B cell (primary cell): Measurements from ENCODE around the gene DOCK1. TPM values are rescaled to one million over a fixed set of nuclear protein-coding genes. Genes with fewer than 3 reads are reported as not detected.

Experiments used
- ATAC-seq: fragments of 200-7000 bp; cut with Tn5 transposase; one replicate; pipeline ENCODE4 v1.10.0; 2021; ENCODE audit warnings: low read depth, mild to moderate bottlenecking, moderate number of reproducible peaks, moderate library complexity
- CTCF ChIA-PET: fragments of 350-600 bp; sonication (Branson Sonifier 250); formaldehyde crosslinking; loops from one replicate; lab custom pipeline; 2021; ENCODE audit warnings: antibody characterized with exemption, inconsistent platforms; lab: Charles Lee
- POLR2A ChIA-PET: fragments of 350-600 bp; sonication (Branson Sonifier 250); formaldehyde crosslinking; loops from one replicate; lab custom pipeline; 2021; ENCODE audit warnings: antibody characterized with exemption; lab: Charles Lee
- DNase-seq: peaks from one replicate; pipeline ENCODE4 v3.0.0; 2013
- H2AFZ ChIP-seq: 2 replicates; pipeline ENCODE4 v1.6.1; 2012; ENCODE audit warnings: mild to moderate bottlenecking, low read depth, low read length; ENCODE audit not compliant: insufficient read depth, poor library complexity, severe bottlenecking
- H3K27ac ChIP-seq, 2 donors: 1 replicate in 1 of 2; 2 replicates in 1 of 2; pipeline ENCODE4 v1.5.1; 2012 to 2013; ENCODE audit warnings: low read length in 2 of 2, mild to moderate bottlenecking in 2 of 2, moderate library complexity in 1 of 2
- H3K27me3 ChIP-seq, 4 experiments: fragments of 200-600 bp in 1 of 4; sonication (generic) in 1 of 4; replicated peaks in 1 of 4; 1 replicate in 2 of 4; 2 replicates in 2 of 4; pipeline versions ENCODE4 v1.6.1 to v1.7.0; 2013 to 2016; ENCODE audit warnings: low read length in 3 of 4, mild to moderate bottlenecking in 2 of 4, mixed read lengths in 1 of 4, moderate library complexity in 1 of 4; ENCODE audit not compliant: insufficient read depth in 4 of 4, control insufficient read depth in 3 of 4; ENCODE audit errors: control extremely low read depth in 1 of 4
- H3K36me3 ChIP-seq, 2 experiments: replicated peaks in 1 of 2; 1 replicate in 1 of 2; 2 replicates in 1 of 2; pipeline versions ENCODE4 v1.6.1 to v1.7.1; 2013; ENCODE audit warnings: low read length in 1 of 2; ENCODE audit not compliant: insufficient read depth in 2 of 2, control insufficient read depth in 1 of 2; ENCODE audit errors: control extremely low read depth in 1 of 2, extremely low read depth in 1 of 2
- H3K4me1 ChIP-seq, 2 donors: fragments of 200-600 bp in 1 of 2; sonication (generic) in 1 of 2; 1 replicate in 1 of 2; 2 replicates in 1 of 2; pipeline versions ENCODE4 v1.5.1 to v1.6.1; 2013 to 2017; ENCODE audit warnings: low read length in 2 of 2; ENCODE audit not compliant: control insufficient read depth in 2 of 2, insufficient read depth in 2 of 2
- H3K4me2 ChIP-seq: replicated peaks from 2 replicates; pipeline ENCODE3; 2012; ENCODE audit warnings: mild to moderate bottlenecking, low read depth, low read length; ENCODE audit not compliant: poor library complexity, severe bottlenecking
- H3K4me3 ChIP-seq, 5 experiments: fragments of 200-600 bp in 1 of 5; sonication (generic) in 1 of 5; 1 replicate in 3 of 5; 2 replicates in 2 of 5; pipeline versions ENCODE4 v1.5.1 to v1.7.0; 2011 to 2016; ENCODE audit warnings: low read length in 4 of 5, mild to moderate bottlenecking in 4 of 5, low read depth in 2 of 5, control low read depth in 1 of 5, moderate library complexity in 1 of 5; ENCODE audit not compliant: insufficient read depth in 1 of 5; ENCODE audit errors: control extremely low read depth in 1 of 5, extremely low read depth in 1 of 5
- H3K79me2 ChIP-seq: fragments of 200-600 bp; sonication (generic); one replicate; pipeline ENCODE4 v1.6.0; 2016; ENCODE audit warnings: low read length; ENCODE audit not compliant: control insufficient read depth, insufficient read depth
- H3K9ac ChIP-seq: fragments of 200-600 bp; sonication (generic); 2 replicates; pipeline ENCODE4 v1.6.1; 2017; ENCODE audit warnings: mild to moderate bottlenecking, low read length, moderate library complexity
- H3K9me3 ChIP-seq, 3 donors: one replicate each; pipeline versions ENCODE4 v1.6.1 to v1.7.1; 2013; ENCODE audit warnings: low read length in 2 of 3; ENCODE audit not compliant: control insufficient read depth in 2 of 3, insufficient read depth in 1 of 3; ENCODE audit errors: control extremely low read depth in 1 of 3
- H4K20me1 ChIP-seq: 2 replicates; pipeline ENCODE4 v1.6.0; 2012; ENCODE audit warnings: mild to moderate bottlenecking, low read length; ENCODE audit not compliant: insufficient read depth, control insufficient read depth, poor library complexity, severe bottlenecking
- H3K27ac Mint-ChIP-seq: one replicate; pipeline ENCODE4 v1.8.0; 2021; ENCODE audit warnings: mixed read lengths
- H3K27me3 Mint-ChIP-seq: one replicate; pipeline ENCODE4 v1.8.0; 2021; ENCODE audit warnings: mixed read lengths
- H3K4me1 Mint-ChIP-seq: one replicate; pipeline ENCODE4 v1.8.0; 2021; ENCODE audit warnings: mixed read lengths
- H3K4me3 Mint-ChIP-seq: one replicate; pipeline ENCODE4 v1.8.0; 2021; ENCODE audit warnings: mixed read lengths
- H3K9me3 Mint-ChIP-seq: one replicate; pipeline ENCODE4 v1.8.0; 2022; ENCODE audit warnings: mixed read lengths; ENCODE audit not compliant: insufficient read depth
- CTCF ChIP-seq: fragments of 200-600 bp; IDR thresholded peaks from one replicate; pipeline ENCODE4 v1.8.0; 2022; ENCODE audit warnings: antibody characterized with exemption, mild to moderate bottlenecking
- EZH2 ChIP-seq: IDR thresholded peaks from 2 replicates; pipeline ENCODE4 v1.6.1; 2012; ENCODE audit warnings: borderline replicate concordance, low read depth, mild to moderate bottlenecking, moderate library complexity, low read length; ENCODE audit not compliant: insufficient read depth, poor library complexity, severe bottlenecking
- WGBS: methylation state at CpG from one replicate; pipeline ENCODE4 v1.1.5; 2013; ENCODE audit warnings: missing lambda C conversion rate; ENCODE audit not compliant: insufficient coverage; 5-methylcytosine and 5-hydroxymethylcytosine counted together
- intact Hi-C: fragments of 100-400 bp; cut with micrococcal nuclease; formaldehyde crosslinking; loops from one replicate; pipeline ENCODE4 v1.10.0; 2022
- polyA plus RNA-seq: library from polyadenylated mRNA; depleted of rRNA; stranded (reverse); fragments of >200 nt; gene quantifications from 2 replicates; pipeline ENCODE4 v1.2.3, GENCODE V29; 2012
- total RNA-seq, 2 donors: library from RNA; stranded (reverse); fragments of 120-200 nt in 1 of 2; gene quantifications; 1 replicate in 1 of 2; 2 replicates in 1 of 2; pipeline versions ENCODE4 v1.2.3 to v1.2.4, GENCODE V29; 2013 to 2022

Gene DOCK1
- total and polyA plus RNA-seq, 2 donors (not counting 1 experiment from before 2014, with no cell fraction given), result not detected

DNA sequence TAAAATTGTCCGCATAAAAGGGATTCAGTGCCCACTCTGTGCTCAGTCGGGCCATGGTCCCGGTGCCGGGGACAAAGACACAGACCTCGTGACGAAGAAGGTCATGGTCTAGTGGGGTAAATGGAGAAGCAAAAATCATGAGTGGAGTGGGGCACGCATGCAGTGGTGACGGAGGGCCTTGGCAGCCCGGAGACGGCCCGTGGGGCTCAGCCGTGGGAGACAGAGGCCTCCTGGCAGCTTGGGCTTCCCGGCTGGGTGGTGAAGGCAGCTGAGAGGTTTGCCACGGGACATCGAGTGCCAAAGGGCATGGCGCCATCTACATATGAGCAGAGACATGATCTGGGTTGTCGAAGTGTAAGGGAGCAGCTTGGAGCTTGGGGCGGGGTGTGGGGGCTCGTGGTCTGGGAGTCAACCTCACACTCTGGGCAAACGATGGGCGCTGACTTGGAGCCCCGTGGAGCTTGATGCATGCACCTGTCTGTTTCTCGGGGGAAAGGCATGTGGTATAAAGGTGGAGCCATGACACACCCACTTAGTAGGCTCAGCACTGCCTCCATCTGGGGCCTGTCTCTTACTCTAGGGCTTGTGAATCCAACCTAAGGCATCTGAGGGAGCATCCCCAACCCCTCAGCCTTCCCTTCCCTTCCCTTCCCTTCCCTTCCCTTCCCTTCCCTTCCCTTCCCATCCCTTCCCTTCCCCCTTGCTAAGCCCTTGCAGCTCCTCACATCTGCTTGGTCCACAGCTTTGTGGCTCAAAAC is 442.2 kb downstream of the DOCK1 start:
- WGBS, result 89% methylated on average over 21 of the region's 23 CpGs
- ChIA-PET CTCF (no interaction called here), POLR2A (no interaction called here)
- no peak for ATAC-seq
- no peaks in the 10 kb centered on the region for H3K9me3 Mint-ChIP-seq
- Histone ChIP-seq H3K4me3 (no peak overlapping the region), H3K4me2 (no peak overlapping the region), H3K9me3 (peaks cover 0 to 3% (median 0%) of the 10 kb centered on the region in 3 donors), H3K9ac (no peak overlapping the region), H4K20me1 (no peaks in the 10 kb centered on the region), H2AFZ (no peak overlapping the region), H3K27ac (no peak overlapping the region), H3K36me3 (no peaks in the 10 kb centered on the region), H3K79me2 (no peaks in the 10 kb centered on the region), H3K4me1 (no peaks in the 10 kb centered on the region), H3K27me3 (no peaks in the 10 kb centered on the region)
- H3K27me3 Mint-ChIP-seq, result no peaks in the 10 kb centered on the region
- H3K4me1 Mint-ChIP-seq, result no peaks in the 10 kb centered on the region
- TF ChIP-seq EZH2 (no peak), CTCF (no peak)
- no peak overlapping the region for H3K4me3 Mint-ChIP-seq
- intact Hi-C loops, result no loop called here
- no peak for DNase-seq
- no peak overlapping the region for H3K27ac Mint-ChIP-seq

DNA sequence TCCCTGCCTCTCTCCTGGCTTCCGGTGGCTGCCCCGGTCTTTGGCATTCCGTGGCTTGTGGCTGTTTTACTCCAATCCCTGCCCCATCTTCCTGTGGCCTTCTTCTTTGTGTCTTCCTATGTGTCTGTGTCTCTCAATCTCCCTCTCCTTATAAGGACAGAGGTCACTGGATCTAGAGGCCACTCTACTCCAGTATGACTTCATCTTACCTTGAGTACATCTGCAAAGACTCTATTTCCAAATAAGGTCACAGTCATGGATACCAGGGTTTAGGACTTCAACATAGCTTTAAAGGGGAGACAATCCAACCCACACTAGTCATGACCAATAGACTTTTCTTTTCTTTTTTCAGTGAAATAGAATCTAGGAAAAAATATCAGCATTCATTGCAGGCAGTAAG is 444.5 kb downstream of the DOCK1 start:
- WGBS, result 92% methylated on average over 2 of the region's 3 CpGs
- H2AFZ ChIP-seq, result no peak overlapping the region
- Mint-ChIP-seq H3K9me3 (no peaks in the 10 kb centered on the region), H3K4me3 (no peak overlapping the region), H3K27ac (no peak overlapping the region), H3K27me3 (no peaks in the 10 kb centered on the region), H3K4me1 (no peaks in the 10 kb centered on the region)
- CTCF ChIA-PET, result no interaction called here
- TF ChIP-seq EZH2, result no peak
- no peaks in the 10 kb centered on the region for H3K36me3 ChIP-seq
- intact Hi-C loops, result no loop called here
- H4K20me1 ChIP-seq, result no peaks in the 10 kb centered on the region
- no peaks in the 10 kb centered on the region for H3K27me3 ChIP-seq
- ATAC-seq (no peak), DNase-seq (no peak)
- POLR2A ChIA-PET, result no interaction called here
- no peaks in the 10 kb centered on the region for H3K79me2 ChIP-seq
- no peaks in the 10 kb centered on the region for H3K4me1 ChIP-seq
- no peak overlapping the region for H3K4me2 ChIP-seq
- no peak overlapping the region for H3K27ac ChIP-seq
- H3K9me3 ChIP-seq, result peaks cover 0 to 3% (median 0%) of the 10 kb centered on the region in 3 donors
- H3K4me3 ChIP-seq, result no peak overlapping the region
- H3K9ac ChIP-seq, result no peak overlapping the region
